Measurements from ENCODE around the gene RNU5B-1. TPM values are rescaled to one million over a fixed set of nuclear protein-coding genes. Genes with fewer than 3 reads are reported as not detected.

RNU5B-1 gene
- total RNA-seq, 3 donors from 2014 or later, result not detected

- no peak for DNase-seq (ENCODE audit: low spot score in 2 of 2)
- Histone ChIP-seq H3K36me3 (no peaks in the 10 kb centered on the region), H3K27me3 (no peaks in the 10 kb centered on the region), H3K9me3 (no peaks in the 10 kb centered on the region), H3K4me1 (no peaks in the 10 kb centered on the region), H3K4me3 (no peak overlapping the region), H3K27ac (peak overlapping the region; percentile 59 to 71)
- no peak for TF ChIP-seq CTCF (IDR thresholded peaks at IDR 0.05)
- peak in 2 of 3 donors; percentile 27 to 30 for TF ChIP-seq POLR2AphosphoS5 (IDR thresholded peaks at IDR 0.05)
- TF ChIP-seq POLR2A (IDR thresholded peaks at IDR 0.05), result no peak
- intact Hi-C loops (cut with DNase I; ENCODE audit: low total_unique reads), result no loop called here
These were observed 45.1 kb upstream of the RNU5B-1 start for GRCh38 chr15:65259367-65259797.

- Histone ChIP-seq H3K4me3 (no peak overlapping the region), H3K9me3 (no peaks in the 10 kb centered on the region), H3K4me1 (no peaks in the 10 kb centered on the region), H3K36me3 (no peaks in the 10 kb centered on the region), H3K27ac (no peak overlapping the region), H3K27me3 (no peaks in the 10 kb centered on the region)
- intact Hi-C loops (cut with DNase I; ENCODE audit: low total_unique reads), result no loop called here
- TF ChIP-seq POLR2A (IDR thresholded peaks at IDR 0.05), result no peak
- no peak for DNase-seq (ENCODE audit: low spot score in 2 of 2)
These were observed 43.5 kb upstream of the RNU5B-1 start for GRCh38 chr15:65260968-65261367.

- no peak for DNase-seq (ENCODE audit: low spot score in 2 of 2)
- intact Hi-C loops (cut with DNase I; ENCODE audit: low total_unique reads), result no loop called here
- H3K9me3 ChIP-seq, result no peaks in the 10 kb centered on the region
- H3K4me3 ChIP-seq, result no peak overlapping the region
- TF ChIP-seq POLR2AphosphoS5 (IDR thresholded peaks at IDR 0.05), result no peak
- no peak for TF ChIP-seq POLR2A (IDR thresholded peaks at IDR 0.05)
- TF ChIP-seq CTCF (IDR thresholded peaks at IDR 0.05), result no peak
- H3K27me3 ChIP-seq, result no peaks in the 10 kb centered on the region
- H3K36me3 ChIP-seq, result no peaks in the 10 kb centered on the region
- H3K27ac ChIP-seq, result no peak overlapping the region
- H3K4me1 ChIP-seq, result no peaks in the 10 kb centered on the region
These were observed 41.2 kb upstream of the RNU5B-1 start for GRCh38 chr15:65263313-65263712.

GRCh38 chr15:65264863-65265430, 39.5 kb upstream of the RNU5B-1 start:
- H3K9me3 ChIP-seq, result no peaks in the 10 kb centered on the region
- no peaks in the 10 kb centered on the region for H3K36me3 ChIP-seq
- no peaks in the 10 kb centered on the region for H3K4me1 ChIP-seq
- TF ChIP-seq CTCF (IDR thresholded peaks at IDR 0.05) (no peak), POLR2AphosphoS5 (IDR thresholded peaks at IDR 0.05) (no peak), POLR2A (IDR thresholded peaks at IDR 0.05) (no peak)
- intact Hi-C loops (cut with DNase I; ENCODE audit: low total_unique reads), result no loop called here
- no peak overlapping the region for H3K27ac ChIP-seq
- no peak overlapping the region for H3K4me3 ChIP-seq
- no peak for DNase-seq (ENCODE audit: low spot score in 2 of 2)
- no peaks in the 10 kb centered on the region for H3K27me3 ChIP-seq

DNA sequence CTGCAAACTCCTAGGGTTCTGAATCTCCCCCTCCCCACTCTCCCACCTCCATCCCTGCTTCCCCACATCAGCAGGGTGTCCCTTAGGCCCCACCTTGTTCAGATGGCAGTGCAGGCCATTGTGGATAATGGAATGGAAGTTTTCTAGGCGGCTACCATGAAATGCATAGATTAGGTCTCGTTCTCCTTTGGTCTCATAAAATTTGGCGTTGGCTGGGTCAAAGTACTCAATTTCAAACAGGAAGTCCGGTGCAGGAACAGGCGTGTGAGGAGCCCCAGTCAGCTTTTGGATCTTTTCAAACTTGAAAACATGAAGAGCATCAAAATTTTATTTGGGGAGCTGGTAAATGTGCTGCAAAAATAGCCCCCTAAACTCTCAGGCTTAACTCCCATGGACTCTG, 38.0 kb upstream of the RNU5B-1 start:
- Histone ChIP-seq H3K4me3 (no peak overlapping the region), H3K36me3 (no peaks in the 10 kb centered on the region), H3K27me3 (no peaks in the 10 kb centered on the region), H3K27ac (no peak overlapping the region), H3K4me1 (no peaks in the 10 kb centered on the region), H3K9me3 (no peaks in the 10 kb centered on the region)
- DNase-seq (ENCODE audit: low spot score in 2 of 2), result no peak
- TF ChIP-seq CTCF (IDR thresholded peaks at IDR 0.05) (no peak), POLR2A (IDR thresholded peaks at IDR 0.05) (no peak), POLR2AphosphoS5 (IDR thresholded peaks at IDR 0.05) (no peak)
- intact Hi-C loops (cut with DNase I; ENCODE audit: low total_unique reads), result no loop called here

- Histone ChIP-seq H3K4me3 (no peak overlapping the region), H3K27ac (no peak overlapping the region), H3K27me3 (no peaks in the 10 kb centered on the region), H3K36me3 (no peaks in the 10 kb centered on the region), H3K9me3 (no peaks in the 10 kb centered on the region), H3K4me1 (no peaks in the 10 kb centered on the region)
- intact Hi-C loops (cut with DNase I; ENCODE audit: low total_unique reads), result no loop called here
- DNase-seq (ENCODE audit: low spot score in 2 of 2), result no peak
- TF ChIP-seq POLR2AphosphoS5 (IDR thresholded peaks at IDR 0.05), result no peak
- no peak for TF ChIP-seq POLR2A (IDR thresholded peaks at IDR 0.05)
- no peak for TF ChIP-seq CTCF (IDR thresholded peaks at IDR 0.05)
These were observed 36.1 kb upstream of the RNU5B-1 start for GRCh38 chr15:65268411-65268810.
